Fibroblast of lung (primary cell): ENCODE results near the gene JAK1. TPM values are rescaled to one million over a fixed set of nuclear protein-coding genes. Genes with fewer than 3 reads are reported as not detected.
A peak's percentile ranks its signal among the peaks of the same experiment; 100 is the strongest.

Experiments used
- DNase-seq, 2 donors: peaks; one replicate each; pipeline versions ENCODE4 v3.0.0 to v3.0.0-alpha.2; 2010; ENCODE audit warnings: low read depth in 2 of 2
- H2AFZ ChIP-seq: 2 replicates; pipeline ENCODE4 v1.5.1; 2012; ENCODE audit warnings: low read length, control low read depth, inconsistent platforms
- H3K27ac ChIP-seq: 2 replicates; pipeline ENCODE4 v1.5.1; 2011; ENCODE audit warnings: low read length, control low read depth; ENCODE audit not compliant: insufficient read depth
- H3K27me3 ChIP-seq: 2 replicates; pipeline ENCODE4 v1.5.1; 2011; ENCODE audit warnings: mild to moderate bottlenecking, low read length; ENCODE audit not compliant: control insufficient read depth, insufficient read depth
- H3K36me3 ChIP-seq: 2 replicates; pipeline ENCODE4 v1.5.1; 2011; ENCODE audit warnings: low read length; ENCODE audit not compliant: control insufficient read depth, insufficient read depth
- H3K4me1 ChIP-seq: 2 replicates; pipeline ENCODE4 v1.5.1; 2011; ENCODE audit warnings: low read length; ENCODE audit not compliant: control insufficient read depth, insufficient read depth; ENCODE audit errors: extremely low read depth
- H3K4me2 ChIP-seq: 2 replicates; pipeline ENCODE4 v1.5.1; 2011; ENCODE audit warnings: low read length, control low read depth; ENCODE audit not compliant: insufficient read depth; ENCODE audit errors: extremely low read depth
- H3K4me3 ChIP-seq, 4 experiments: fragments of 200-600 bp in 1 of 4; sonication (generic) in 1 of 4; replicated peaks in 1 of 4; 2 replicates each; pipeline ENCODE4 v1.5.1; 2011 to 2016; ENCODE audit warnings: low read length in 4 of 4, low read depth in 3 of 4, mild to moderate bottlenecking in 3 of 4, control low read depth in 2 of 4, inconsistent platforms in 1 of 4, mixed read lengths in 1 of 4; ENCODE audit not compliant: insufficient read depth in 1 of 4; ENCODE audit errors: control extremely low read depth in 1 of 4
- H3K79me2 ChIP-seq: 2 replicates; pipeline ENCODE4 v1.5.1; 2012; ENCODE audit warnings: mild to moderate bottlenecking, low read length, inconsistent platforms; ENCODE audit not compliant: control insufficient read depth, insufficient read depth
- H3K9ac ChIP-seq: 2 replicates; pipeline ENCODE4 v1.5.1; 2011; ENCODE audit warnings: mild to moderate bottlenecking, low read length, control low read depth; ENCODE audit not compliant: insufficient read depth
- H3K9me3 ChIP-seq: 2 replicates; pipeline ENCODE4 v1.5.1; 2012; ENCODE audit warnings: low read depth, low read length; ENCODE audit not compliant: control insufficient read depth, insufficient read depth
- H4K20me1 ChIP-seq: 2 replicates; pipeline ENCODE4 v1.5.1; 2011; ENCODE audit warnings: low read length; ENCODE audit not compliant: control insufficient read depth, insufficient read depth; ENCODE audit errors: extremely low read depth
- EZH2 ChIP-seq: IDR thresholded peaks from 2 replicates; pipeline ENCODE4 v1.5.1; 2012; ENCODE audit warnings: low read length, control low read depth, mild to moderate bottlenecking; ENCODE audit errors: missing control alignments
- polyA plus RNA-seq, 2 donors: library from polyadenylated mRNA; depleted of rRNA in 1 of 2; stranded (reverse) in 1 of 2; unstranded in 1 of 2; fragments of >200 nt; gene quantifications; 2 replicates each; pipeline ENCODE4 v1.2.1, GENCODE V29; 2011 to 2012; ENCODE audit warnings: missing spikeins in 1 of 2
- total RNA-seq: library from RNA; depleted of rRNA; stranded (reverse); fragments of >200 nt; gene quantifications from 2 replicates; pipeline ENCODE4 v1.2.1, GENCODE V29; 2014
- TF ChIP-seq, protein P1 (sequence below), 2 donors: IDR thresholded peaks in 1 of 2; conservative IDR thresholded peaks in 1 of 2; 1 replicate in 1 of 2; 2 replicates in 1 of 2; pipeline ENCODE4 v1.5.1; 2011 to 2012; ENCODE audit warnings: low read length in 2 of 2, control low read depth in 1 of 2, inconsistent platforms in 1 of 2, low read depth in 1 of 2, mild to moderate bottlenecking in 1 of 2

Gene JAK1
- total and polyA plus RNA-seq, 2 donors (not counting 1 experiment from before 2014, with no cell fraction given), result 144 to 152 TPM

DNA sequence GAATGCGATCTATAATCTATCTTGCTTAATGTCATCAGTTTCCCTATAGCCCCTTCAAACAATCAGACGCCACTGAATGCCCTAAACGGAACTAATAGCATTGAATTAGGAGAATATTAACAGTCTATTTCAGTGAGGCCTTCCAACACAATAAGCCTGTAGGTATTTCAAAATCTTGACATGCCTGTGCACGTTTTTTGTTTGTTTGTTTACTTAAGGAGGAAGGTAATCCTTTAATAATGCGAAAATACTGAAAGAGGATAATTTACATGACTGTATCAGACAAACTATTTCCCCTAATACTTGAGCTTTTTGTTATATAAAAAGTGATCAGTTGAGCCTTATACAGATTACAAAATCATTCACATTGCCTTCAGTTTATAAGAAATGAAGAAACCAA, 29.0 kb upstream of the JAK1 start:
- H3K27me3 ChIP-seq, result no peaks in the 10 kb centered on the region
- no peaks in the 10 kb centered on the region for H4K20me1 ChIP-seq

DNA sequence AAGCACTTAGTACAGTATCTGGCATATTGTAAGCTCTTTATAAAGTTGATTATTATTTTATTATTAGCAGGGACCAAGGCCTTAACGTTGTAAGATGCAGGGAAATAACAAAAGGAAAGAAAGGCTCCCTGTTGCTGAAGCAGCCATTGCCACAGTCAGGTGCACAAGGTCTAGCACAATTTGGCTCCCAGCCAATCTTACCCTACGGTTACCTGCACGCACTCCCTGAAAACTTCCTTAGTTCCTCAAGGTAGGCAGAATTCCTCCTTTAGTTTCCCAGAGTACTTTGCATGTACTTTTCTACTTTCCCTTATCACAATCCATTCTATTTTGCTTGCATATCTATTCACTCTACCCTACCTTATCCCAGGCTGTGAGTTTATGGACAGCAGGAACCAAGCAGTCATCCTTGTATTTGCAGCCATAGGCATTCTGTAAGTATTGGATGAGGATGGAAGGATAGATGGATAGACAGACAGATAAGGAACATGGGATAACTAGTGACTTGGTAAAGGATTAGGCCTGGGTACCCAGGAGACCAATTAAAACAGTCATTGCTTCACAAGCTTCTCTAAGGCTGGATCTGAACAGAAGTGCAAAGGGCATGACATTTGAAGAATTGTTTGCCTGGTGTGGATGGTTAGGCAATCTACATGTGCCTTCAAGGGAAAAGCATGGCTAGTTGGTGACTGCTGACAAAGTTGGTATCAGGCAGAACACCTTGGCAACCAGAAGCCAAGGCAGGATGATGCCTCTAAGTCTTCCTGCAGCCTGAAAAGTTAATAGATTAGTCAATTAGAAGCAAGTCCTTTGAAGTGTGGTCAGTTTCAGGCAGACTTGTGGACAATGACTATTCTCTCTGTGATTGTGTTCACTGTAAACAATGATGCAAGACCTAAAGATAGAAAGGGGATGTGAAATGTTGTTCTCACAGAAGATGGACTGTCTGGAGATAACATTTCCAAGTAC, 20.8 kb upstream of the JAK1 start:
- peak in 1 of 2 donors; percentile 31 for DNase-seq
- H3K27ac ChIP-seq, result no peak overlapping the region
- H3K9ac ChIP-seq, result no peak overlapping the region
- H3K27me3 ChIP-seq, result no peaks in the 10 kb centered on the region
- no peak overlapping the region for H2AFZ ChIP-seq
- no peaks in the 10 kb centered on the region for H3K79me2 ChIP-seq
- H3K4me2 ChIP-seq, result no peak overlapping the region
- H3K36me3 ChIP-seq, result no peaks in the 10 kb centered on the region
- no peak overlapping the region for H3K4me3 ChIP-seq
- H3K9me3 ChIP-seq, result no peaks in the 10 kb centered on the region
- H3K4me1 ChIP-seq, result no peaks in the 10 kb centered on the region
- no peak for TF ChIP-seq EZH2
- TF ChIP-seq, protein P1, sequence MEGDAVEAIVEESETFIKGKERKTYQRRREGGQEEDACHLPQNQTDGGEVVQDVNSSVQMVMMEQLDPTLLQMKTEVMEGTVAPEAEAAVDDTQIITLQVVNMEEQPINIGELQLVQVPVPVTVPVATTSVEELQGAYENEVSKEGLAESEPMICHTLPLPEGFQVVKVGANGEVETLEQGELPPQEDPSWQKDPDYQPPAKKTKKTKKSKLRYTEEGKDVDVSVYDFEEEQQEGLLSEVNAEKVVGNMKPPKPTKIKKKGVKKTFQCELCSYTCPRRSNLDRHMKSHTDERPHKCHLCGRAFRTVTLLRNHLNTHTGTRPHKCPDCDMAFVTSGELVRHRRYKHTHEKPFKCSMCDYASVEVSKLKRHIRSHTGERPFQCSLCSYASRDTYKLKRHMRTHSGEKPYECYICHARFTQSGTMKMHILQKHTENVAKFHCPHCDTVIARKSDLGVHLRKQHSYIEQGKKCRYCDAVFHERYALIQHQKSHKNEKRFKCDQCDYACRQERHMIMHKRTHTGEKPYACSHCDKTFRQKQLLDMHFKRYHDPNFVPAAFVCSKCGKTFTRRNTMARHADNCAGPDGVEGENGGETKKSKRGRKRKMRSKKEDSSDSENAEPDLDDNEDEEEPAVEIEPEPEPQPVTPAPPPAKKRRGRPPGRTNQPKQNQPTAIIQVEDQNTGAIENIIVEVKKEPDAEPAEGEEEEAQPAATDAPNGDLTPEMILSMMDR (conservative IDR thresholded peaks at IDR 0.05 in 1 of 2, IDR thresholded peaks at IDR 0.05 in 1 of 2; ENCODE audit: low read depth in 1 of 2, low read length in 2 of 2), result no peak
- no peaks in the 10 kb centered on the region for H4K20me1 ChIP-seq

More for the DNA sequence above, 29.0 kb upstream of the JAK1 start:
- no peak overlapping the region for H3K27ac ChIP-seq
- H3K79me2 ChIP-seq, result no peaks in the 10 kb centered on the region
- no peak overlapping the region for H2AFZ ChIP-seq
- H3K9me3 ChIP-seq, result no peaks in the 10 kb centered on the region
- H3K4me3 ChIP-seq, result no peak overlapping the region
- H3K4me2 ChIP-seq, result no peak overlapping the region
- TF ChIP-seq, protein P1 (conservative IDR thresholded peaks at IDR 0.05 in 1 of 2, IDR thresholded peaks at IDR 0.05 in 1 of 2; ENCODE audit: low read depth in 1 of 2, low read length in 2 of 2), result no peak
- no peak for TF ChIP-seq EZH2
- no peak for DNase-seq
- H3K9ac ChIP-seq, result no peak overlapping the region
- H3K36me3 ChIP-seq, result no peaks in the 10 kb centered on the region
- no peaks in the 10 kb centered on the region for H3K4me1 ChIP-seq

DNA sequence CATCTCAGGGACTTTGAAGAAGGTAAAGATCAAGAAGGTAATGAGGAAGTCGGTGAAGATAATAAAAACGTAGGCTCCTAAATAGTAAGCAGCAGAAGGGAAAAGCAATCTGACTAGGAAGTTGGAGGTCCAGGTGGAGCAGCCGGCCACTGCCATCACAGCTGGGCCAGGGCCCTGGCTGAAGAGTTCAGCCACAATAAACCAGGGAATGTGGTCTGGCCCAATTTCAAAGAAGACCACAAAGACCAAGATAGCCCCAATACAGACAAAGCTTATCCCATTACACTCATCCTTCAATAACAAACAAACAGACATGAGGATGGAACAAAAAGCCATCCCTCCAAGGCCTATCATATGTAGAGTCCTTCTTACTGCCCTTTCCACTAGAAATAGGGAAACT, 18.4 kb upstream of the JAK1 start:
- Histone ChIP-seq H3K27me3 (no peaks in the 10 kb centered on the region), H3K27ac (no peak overlapping the region), H3K4me1 (no peaks in the 10 kb centered on the region), H4K20me1 (no peaks in the 10 kb centered on the region), H3K36me3 (no peaks in the 10 kb centered on the region), H2AFZ (no peak overlapping the region), H3K4me2 (no peak overlapping the region), H3K79me2 (no peaks in the 10 kb centered on the region), H3K9ac (no peak overlapping the region), H3K4me3 (no peak overlapping the region), H3K9me3 (no peaks in the 10 kb centered on the region)
- DNase-seq, result no peak
- TF ChIP-seq, protein P1 (conservative IDR thresholded peaks at IDR 0.05 in 1 of 2, IDR thresholded peaks at IDR 0.05 in 1 of 2; ENCODE audit: low read depth in 1 of 2, low read length in 2 of 2), result no peak
